Ureter (tissue), 1 donor: Measurements from ENCODE around the gene SMIM45.
A peak's percentile ranks its signal among the peaks of the same experiment; 100 is the strongest.

Experiments
- DNase-seq: peaks from one replicate; pipeline ENCODE4 v3.0.0-alpha.2; 2020; ENCODE audit warnings: low spot score
- donor health status: DM: yes; HTN: yes; CAD: no.

Gene SMIM45

GRCh38 chr22:41969110-41969646 lies 17.2 kb downstream of the SMIM45 start, which contains the start of gene SEPTIN3:
Gene SEPTIN3 (plus strand): TSS chr22:41969443. CDS start chr22:41971493, 2,050 bp downstream.
- DNase-seq: no peak

- no peak for DNase-seq
Observed at GRCh38 chr22:41970601-41971000, 18.7 kb downstream of the SMIM45 start.

- no peak for DNase-seq
Observed at GRCh38 chr22:41971431-41971830, 19.5 kb downstream of the SMIM45 start.

GRCh38 chr22:41974691-41975290 lies 22.8 kb downstream of the SMIM45 start:
- DNase-seq: no peak

GRCh38 chr22:41975299-41976069 lies 23.5 kb downstream of the SMIM45 start:
- no peak for DNase-seq

GRCh38 chr22:41976070-41976901 lies 24.3 kb downstream of the SMIM45 start:
- no peak for DNase-seq

GRCh38 chr22:41976961-41977566 lies 25.1 kb downstream of the SMIM45 start:
- no peak for DNase-seq

- no peak for DNase-seq
Observed at GRCh38 chr22:41978732-41979131, 26.8 kb downstream of the SMIM45 start.

GRCh38 chr22:41979423-41980250 lies 27.7 kb downstream of the SMIM45 start:
- DNase-seq: no peak

- DNase-seq: no peak
Observed at GRCh38 chr22:41982865-41983264, 30.9 kb downstream of the SMIM45 start.

GRCh38 chr22:41983513-41984405 lies 31.8 kb downstream of the SMIM45 start:
- DNase-seq: no peak

- DNase-seq: no peak
Observed at GRCh38 chr22:41987276-41987675, 35.3 kb downstream of the SMIM45 start.

GRCh38 chr22:41989246-41989645 lies 37.3 kb downstream of the SMIM45 start:
- no peak for DNase-seq

GRCh38 chr22:41991111-41991510 lies 39.2 kb downstream of the SMIM45 start:
- DNase-seq: no peak

GRCh38 chr22:41992496-41992895 lies 40.5 kb downstream of the SMIM45 start:
- DNase-seq: no peak

- DNase-seq: no peak
Observed at GRCh38 chr22:41995211-41995610, 43.3 kb downstream of the SMIM45 start.

- DNase-seq: no peak
Observed at GRCh38 chr22:41996826-41997225, 44.9 kb downstream of the SMIM45 start.

- peak; percentile 92 for DNase-seq
Observed at GRCh38 chr22:41998361-41999261, 46.7 kb downstream of the SMIM45 start, which contains the start of gene WBP2NL. Gene WBP2NL (plus strand): TSS chr22:41998788. CDS start chr22:41998819, 31 bp downstream.

GRCh38 chr22:42000466-42000865 lies 48.5 kb downstream of the SMIM45 start:
- DNase-seq: no peak
